OCI-LY7 (cell line): ENCODE results near the gene ABCA2.

Experiments
- CTCF ChIP-seq: fragments of 200-600 bp; sonication (generic); conservative IDR thresholded peaks from 2 replicates; pipeline ENCODE4 v1.5.1; 2014; ENCODE audit warnings: mild to moderate bottlenecking, antibody characterized with exemption, low read length, moderate library complexity, mixed read lengths
- EZH2phosphoT487 ChIP-seq: fragments of 200-600 bp; sonication (generic); IDR thresholded peaks from 2 replicates; pipeline ENCODE4 v1.6.1; 2018; ENCODE audit warnings: low read depth, borderline replicate concordance, mild to moderate bottlenecking, mixed run types, antibody characterized with exemption, low read length, moderate library complexity, mixed read lengths

- TF ChIP-seq CTCF (no peak), EZH2phosphoT487 (no peak)
Observed at GRCh38 chr9:137013571-137013940, 14.5 kb downstream of the ABCA2 start.
